RCC 7860 (cell line): Measurements from ENCODE around the gene EXOSC6.
"Not testable (repeated sequence)": the region's sequence is repeated elsewhere in the genome, so short reads cannot be mapped to it uniquely, and the experiment has no call there.

ENCODE experiments used
- DNase-seq: peaks from one replicate; pipeline ENCODE4 v3.0.0-alpha.2; 2015; ENCODE audit warnings: low spot score
- FAIRE-seq: peaks from 2 replicates; lab custom pipeline; 2012; peaks lifted over from hg19 to GRCh38; lab: Jason Lieb, UNC

Gene EXOSC6

DNA sequence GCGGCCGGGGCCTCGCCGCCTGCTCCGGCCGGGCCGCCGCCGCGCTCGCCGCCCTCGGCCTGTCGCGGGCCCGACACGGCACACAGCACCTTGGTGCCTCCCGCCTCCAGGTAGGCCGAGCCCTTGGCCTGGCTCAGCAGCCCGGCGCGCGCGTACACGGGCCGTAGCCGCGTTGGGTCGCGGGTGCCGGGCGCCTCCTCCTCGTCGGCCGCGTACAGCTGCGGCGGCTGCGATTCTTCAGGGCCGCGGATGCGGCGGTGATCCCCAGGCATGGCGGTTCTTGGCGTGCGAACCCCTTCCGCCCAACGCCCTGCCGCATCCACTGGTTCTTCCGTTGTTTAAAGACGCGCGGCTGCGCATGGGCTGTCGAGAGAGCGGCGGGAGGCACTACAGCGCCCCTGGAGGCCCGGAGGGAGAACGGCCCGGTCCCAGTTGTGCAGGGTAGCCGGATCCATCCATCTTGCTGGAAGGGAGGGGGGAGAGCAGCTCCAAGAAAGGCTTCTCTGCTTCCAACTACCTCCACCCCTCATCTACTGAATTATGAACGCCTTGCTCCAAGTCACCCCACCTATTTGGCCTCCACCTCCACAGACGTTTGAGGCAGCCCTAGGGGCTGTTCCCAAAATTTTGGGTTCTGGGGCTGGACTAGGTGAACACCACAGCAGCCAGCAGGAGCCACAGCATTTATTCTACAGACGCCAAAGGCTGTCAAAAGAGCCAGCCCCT is at the start of gene EXOSC6:
Gene EXOSC6 (minus strand): TSS at position 312 of the 726 bp plus-strand sequence. CDS start 40 bp downstream, at position 272.
- DNase-seq: peak; percentile 90
- FAIRE-seq: no peak

DNA sequence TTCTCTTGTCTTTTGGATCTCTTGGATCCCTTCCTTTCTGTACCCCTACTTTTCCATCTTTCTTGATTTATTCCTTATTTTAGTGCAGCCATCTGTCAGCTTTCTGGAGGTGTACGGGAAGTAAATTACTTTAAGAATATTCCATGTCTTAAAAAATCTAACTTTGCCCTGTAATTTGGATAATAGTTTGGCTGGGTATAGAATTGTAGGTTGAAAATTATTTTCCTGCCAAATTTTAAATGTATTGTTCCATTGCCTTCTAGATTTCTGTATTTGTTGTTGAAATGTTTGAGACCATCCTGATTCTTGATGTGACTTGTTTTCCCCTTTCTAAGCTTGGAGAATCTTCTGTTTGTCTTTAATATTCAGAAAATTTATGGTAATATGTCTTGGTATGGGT is 49.4 kb upstream of the EXOSC6 start:
- FAIRE-seq (no peak), DNase-seq (no peak)

DNA sequence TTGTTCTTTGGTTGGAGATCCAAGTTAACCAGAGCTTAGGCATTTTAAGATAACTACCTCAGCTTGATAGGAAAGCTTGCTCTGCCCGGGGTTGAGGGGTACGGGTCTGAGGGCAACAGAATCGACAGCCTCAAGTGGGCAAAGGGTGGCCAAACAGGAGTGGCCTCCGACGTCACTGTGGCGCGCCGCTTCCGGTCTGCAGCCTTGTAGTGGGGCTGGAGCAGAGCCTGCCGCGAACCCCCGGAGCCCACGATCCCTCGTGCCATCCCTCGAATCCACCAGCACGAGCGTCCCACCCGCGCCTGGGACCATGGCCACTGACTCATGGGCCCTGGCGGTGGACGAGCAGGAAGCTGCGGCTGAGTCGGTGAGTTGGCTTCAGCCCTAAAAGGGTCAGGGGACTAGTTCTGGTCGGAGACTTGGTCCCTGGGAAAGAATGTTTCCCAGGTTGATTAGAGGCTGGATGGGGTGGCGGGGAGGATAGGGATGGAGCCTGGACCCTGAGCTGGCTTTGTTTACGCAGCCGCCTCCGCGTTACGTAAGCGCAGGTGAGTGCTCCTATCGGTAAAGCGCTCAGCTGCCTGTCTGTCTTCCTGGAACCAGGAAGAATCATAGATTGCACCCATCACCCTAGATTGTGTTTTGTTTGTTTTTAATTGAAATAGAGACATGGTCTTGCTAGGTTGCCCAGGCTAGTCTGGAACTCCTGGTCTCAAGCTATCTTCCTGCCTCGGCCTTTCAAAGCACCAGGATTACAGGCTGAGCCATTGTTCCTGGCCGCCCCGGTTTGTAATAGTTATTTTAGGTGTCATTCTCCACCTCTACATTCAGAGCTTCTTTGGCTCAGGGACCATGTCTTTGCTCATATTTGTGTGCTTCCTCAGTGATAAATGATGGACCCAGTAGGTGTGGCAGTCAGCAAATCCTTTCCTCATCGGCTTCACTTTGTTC is 47.5 kb upstream of the EXOSC6 start, which contains the start of gene DDX19B:
Gene DDX19B (plus strand): TSS at position 199 of the 951 bp plus-strand sequence. CDS start 112 bp downstream, at position 311.
- FAIRE-seq (no peak), DNase-seq (peak; percentile 37)

DNA sequence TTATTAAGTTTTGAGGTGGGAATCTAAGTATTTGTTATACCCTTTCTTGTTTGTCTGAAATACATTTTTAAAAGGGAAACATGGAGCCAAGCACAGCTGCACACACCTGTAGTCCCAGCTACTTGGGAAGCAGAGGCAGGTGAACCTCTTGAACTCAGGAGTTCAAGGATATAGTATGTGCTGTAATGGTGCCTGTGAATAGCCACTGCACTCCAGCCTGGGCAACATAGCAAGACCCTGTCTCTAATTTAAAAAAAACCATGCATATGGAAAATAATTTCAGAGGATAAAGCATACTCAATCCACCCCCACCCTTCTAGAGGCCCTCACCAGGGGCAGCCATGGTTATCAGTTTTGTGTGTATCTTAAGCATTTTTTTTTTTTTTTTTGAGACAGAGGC is 43.9 kb upstream of the EXOSC6 start:
- no peak for FAIRE-seq
- DNase-seq: no peak

DNA sequence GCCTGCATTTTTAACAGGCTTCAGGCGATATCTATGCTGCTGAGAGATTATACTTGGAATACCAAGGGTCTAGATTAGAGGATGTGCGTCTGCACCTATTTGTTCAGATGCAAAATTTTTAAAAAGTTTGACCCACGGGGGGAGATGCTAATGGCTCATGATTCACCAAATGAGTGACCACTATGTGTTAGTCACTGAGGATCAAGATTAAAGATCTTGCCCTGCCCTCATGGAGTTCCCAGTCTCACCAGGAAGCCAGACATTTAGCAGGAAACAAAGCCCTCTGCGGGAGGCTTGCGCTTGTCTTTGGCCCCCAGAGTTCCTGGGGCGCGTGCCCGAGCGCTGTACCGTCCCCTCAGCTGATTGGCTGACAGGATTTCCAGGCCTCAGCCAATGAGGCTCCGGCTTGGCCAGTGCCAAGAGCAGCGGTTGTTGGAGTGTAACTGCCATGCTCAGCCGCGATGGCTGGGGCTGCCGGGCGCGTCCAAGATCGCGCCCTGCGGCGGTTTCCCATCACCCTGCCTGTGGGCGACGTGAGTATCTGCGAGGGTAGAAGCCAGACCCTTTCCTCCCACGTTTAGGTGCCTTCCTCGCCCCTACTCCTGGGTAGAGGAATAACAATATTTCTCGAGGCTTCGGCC is 42.8 kb upstream of the EXOSC6 start:
- FAIRE-seq (no peak), DNase-seq (no peak)

DNA sequence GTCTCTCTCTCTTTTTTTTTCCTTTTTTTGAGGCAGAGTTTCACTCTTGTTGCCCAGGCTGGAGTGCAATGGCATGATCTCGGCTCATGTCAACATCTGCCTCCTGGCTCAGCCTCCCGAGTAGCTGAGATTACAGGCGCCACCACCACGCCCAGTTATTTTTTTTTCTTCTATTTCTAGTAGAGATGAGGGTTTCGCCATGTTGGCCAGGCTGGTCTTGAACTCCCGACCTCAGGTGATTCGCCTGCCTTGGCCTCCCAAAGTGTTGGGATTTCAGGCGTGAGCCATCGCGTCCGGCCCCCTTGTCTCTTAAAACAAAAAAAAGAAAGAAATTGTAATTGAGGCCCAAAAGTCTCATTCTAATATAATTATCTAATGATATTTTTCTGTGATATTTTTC is 40.4 kb upstream of the EXOSC6 start:
- DNase-seq, FAIRE-seq: not testable (repeated sequence)

DNA sequence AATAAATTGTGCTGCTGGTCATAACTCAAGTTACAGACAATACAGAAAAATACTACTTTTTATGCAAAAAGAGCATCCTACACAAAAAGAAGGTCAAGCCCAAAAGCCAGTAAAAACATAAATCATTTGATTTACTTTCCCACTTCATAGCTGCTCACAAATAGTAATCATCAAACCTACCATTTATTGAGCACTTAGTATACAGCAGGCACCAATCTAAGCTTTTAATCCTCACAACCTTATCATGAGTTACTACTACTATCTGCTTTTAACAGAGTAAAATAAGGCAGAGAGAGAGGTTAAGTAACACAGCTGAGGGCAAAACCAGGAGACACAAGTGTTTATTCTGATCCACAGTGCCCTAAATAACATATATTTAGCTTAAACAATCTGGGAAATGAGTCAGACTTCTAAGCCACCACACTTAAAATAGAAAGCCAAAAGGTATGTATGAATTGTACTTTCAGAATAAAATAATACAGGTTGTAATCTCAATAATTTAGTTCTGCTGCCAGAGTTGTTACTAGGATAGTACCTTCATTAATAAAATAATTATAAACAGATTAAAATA is 39.3 kb upstream of the EXOSC6 start:
- DNase-seq (no peak), FAIRE-seq (no peak)

DNA sequence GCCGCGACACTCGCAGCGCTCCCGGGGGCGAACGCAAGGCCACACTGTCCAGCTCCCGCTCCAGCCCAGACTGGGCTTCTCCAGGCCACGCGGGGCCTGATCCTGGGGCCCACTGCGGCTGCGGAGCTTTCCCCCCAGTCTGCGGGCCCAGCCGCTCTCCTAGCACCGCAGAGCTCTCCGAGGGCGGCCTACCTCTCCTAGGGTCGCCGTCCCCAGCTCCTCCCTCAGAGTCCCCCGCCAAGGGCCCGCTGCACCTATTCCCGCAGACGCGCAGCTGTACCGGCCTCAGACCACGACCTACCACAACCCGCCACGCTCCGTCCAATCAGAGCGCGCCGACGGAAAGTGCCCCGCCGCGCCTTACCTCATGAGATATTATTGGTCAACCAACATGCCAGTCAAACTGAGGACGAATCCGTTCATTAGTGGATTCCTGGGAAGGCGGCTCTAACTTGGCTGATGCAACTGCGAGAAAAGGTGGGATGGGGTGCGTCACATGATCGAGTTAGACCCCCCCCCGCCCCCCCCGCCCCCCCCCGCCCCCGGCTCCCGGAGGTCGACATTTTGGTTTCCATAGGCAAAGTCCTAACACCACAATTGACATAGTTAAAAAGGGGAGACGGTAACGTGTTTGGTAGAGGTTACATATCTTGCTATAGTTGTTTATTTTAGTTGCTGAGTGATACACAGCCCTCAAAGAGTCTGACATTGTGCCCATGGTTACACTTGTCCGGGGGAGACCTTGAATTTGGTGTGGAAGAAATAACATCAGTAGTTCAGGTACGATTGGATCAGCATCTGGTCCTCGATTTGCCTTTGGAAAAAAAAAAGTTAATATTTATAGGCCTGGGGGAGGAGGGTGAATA is 37.7 kb upstream of the EXOSC6 start, which contains the start of gene AARS1:
Gene AARS1 (minus strand): TSS at position 278 of the 866 bp plus-strand sequence. CDS start 6,743 bp downstream, outside the sequence.
- FAIRE-seq (peak; percentile 62), DNase-seq (peak; percentile 98)

DNA sequence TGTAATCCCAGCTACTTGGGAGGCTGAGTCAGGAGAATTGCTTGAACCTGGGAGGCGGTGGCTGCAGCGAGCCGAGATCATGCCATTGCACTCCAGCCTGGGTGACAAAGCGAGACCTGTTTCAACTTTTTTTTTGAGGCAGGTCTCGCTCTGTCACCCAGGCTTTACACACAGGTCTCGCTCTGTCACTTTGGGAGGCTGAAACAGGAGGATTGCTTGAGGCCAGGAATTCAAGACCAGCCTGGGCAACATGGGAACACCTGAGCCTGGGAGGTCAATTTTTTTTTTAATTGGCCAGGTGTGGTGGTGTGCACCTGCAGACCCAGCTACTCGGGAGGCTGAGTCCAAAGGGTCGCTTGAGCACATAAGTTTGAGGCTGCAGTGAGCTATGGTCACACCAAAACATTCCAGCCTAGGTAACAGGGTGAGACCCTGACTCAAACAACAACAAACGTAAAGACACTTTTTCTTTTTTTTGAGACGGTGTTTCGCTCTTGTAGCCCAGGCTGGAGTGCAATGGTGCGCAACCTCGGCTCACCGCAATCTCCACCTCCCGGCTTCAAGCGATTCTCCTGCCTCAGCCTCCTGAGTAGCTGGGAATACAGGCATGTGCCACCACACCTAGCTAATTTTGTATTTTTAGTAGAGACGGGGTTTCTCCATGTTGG is 35.7 kb upstream of the EXOSC6 start:
- not testable (repeated sequence) for DNase-seq, FAIRE-seq

DNA sequence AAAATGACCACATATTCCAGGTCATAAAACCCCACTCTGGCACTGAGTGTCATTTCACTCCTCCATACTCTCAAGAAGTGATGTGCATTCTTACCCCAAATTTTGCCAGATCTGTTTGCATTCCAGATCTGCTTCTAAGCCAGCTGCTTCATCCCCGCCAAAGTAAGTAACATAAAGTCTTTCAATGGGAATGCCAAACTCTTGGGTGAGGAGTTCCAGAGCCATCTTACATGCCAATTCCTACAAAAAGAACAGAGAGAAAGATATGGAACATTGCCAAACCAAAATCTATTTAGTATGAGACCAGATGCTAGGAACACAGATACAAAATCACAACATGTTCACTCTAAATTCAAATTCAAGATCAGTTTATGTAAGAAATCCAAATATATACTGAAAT is 24.7 kb upstream of the EXOSC6 start:
- DNase-seq (no peak), FAIRE-seq (no peak)

DNA sequence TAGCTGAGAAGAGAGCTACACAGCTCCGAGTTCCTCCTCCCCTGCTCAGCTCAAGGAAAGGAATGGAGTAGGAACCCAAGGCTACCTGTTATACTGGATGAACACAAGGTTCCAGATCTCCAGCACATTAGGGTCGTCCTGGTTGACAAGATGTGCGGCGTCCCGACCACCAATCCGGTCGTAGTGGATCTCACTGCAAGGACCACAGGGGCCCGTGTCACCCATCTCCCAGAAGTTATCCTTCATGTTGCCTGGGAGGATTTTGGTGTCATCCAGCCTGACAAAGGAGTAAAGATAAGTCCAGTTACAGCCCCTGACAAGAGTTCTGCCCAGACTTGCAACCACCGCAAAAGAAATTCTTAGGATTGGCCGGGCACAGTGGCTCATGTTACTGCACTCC is 20.0 kb upstream of the EXOSC6 start:
- DNase-seq: no peak
- FAIRE-seq: no peak

DNA sequence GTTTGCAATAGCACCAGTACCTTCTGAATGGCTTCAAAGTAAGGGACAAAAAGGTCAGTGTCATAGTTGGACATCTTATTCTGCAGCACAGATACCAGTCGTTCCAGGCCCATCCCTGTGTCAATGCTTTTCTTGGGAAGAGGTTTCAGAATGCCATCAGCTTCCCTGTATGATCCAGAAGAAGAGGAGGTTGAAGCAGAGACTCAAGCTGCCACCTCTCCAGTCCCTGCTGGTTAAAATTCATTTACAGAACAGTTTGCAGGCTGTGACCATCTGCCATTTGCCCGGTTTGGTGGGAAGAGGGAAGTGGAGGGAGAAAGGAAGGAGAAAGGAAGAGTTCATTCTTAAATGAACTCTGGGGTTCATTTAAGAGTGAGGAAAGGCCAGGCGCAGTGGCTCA is 18.4 kb upstream of the EXOSC6 start:
- DNase-seq: no peak
- FAIRE-seq: no peak

DNA sequence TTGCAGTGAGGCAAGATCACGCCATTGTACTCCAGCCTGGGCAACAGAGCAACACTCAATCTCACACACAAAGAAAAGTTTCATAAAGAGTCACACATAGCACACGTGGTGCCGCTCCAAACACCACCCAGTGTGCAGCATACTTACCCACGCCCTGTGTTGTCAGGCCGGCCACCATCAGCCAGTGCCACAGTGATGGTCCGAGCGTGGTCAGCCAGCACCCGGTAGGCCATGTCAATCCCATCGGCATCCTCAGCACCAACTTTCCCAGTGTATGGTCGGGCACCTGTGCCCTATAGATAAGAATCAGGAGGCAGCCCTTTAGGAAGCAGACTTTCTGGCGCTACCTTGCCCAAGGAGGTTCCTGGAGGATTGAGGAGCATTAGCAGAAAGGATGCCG is 17.7 kb upstream of the EXOSC6 start:
- FAIRE-seq (no peak), DNase-seq (no peak)

DNA sequence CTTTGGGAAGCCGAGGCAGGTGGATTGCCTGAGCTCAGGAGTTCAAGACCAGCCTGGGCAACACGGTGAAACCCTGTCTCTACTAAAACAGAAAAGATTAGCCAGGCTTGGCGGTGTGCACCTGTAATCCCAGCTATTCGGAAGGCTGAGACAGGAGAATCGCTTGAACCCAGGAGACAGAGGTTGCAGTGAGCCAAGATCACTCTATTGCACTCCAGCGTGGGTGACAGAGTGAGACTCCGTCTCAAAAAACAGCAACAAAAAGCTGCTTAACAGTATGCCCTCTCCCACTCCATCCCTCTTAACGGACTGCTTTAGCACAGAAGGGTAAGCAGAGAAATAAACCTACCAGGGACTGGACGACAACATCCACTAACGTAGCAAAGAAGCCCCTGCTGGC is 16.2 kb upstream of the EXOSC6 start:
- DNase-seq, FAIRE-seq: not testable (repeated sequence)

DNA sequence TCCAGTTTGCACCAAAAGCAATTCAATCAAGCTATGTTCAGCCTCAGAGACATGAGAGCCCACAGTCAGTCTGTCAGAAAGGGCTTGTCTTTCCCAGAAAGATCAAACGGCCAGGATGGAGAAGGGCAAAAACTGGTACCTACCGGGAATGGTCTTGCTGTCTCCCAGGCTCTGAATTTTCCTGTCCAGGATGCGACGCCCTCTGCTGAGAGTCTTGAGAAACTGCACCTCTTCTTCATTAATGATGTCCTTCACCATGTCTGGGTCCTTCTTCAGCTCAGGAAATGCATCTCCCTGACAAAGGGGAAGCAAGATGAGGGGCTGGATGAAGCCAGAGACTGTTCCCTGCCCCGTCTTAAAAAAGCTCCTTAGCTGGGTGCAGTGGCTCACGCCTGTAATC is 15.8 kb upstream of the EXOSC6 start:
- DNase-seq (peak; percentile 24), FAIRE-seq (no peak)

DNA sequence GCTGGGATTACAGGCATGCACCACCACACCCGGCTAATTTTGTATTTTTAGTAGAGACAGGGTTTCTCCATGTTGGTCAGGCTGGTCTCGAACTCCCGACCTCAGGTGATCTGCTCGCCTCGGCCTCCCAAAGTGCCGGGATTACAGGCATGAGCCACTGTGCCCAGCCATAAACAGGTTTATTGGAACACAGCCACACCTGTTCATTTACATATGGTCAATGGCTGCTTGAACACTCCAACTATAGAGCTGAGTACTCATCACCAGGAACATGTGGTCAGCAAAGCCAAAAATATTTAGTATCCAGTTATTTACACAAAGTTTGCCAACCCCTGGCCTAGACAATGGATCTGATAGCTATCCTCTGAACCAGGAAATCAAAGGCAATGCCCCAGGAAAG is 8.2 kb upstream of the EXOSC6 start:
- DNase-seq, FAIRE-seq: not testable (repeated sequence)

DNA sequence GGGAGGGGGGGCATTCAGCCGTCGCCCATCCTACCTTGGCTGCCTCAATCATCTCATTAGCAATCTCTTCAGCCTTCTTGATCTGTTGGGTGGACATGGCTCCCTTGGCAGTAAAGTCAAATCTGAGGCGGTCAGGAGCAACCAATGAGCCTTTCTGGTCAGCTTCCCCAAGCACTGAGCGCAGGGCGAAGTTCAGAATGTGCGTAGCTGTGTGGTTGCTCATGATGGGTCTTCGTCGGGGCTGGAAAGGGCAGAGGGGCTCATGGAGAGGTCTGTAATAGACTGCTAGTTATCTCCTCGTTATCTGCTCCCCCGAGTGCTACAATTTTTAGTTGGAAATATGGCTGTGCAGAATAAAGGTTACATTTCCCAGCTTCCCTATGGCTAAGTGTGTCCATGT is 7.2 kb upstream of the EXOSC6 start:
- DNase-seq (no peak), FAIRE-seq (no peak)

DNA sequence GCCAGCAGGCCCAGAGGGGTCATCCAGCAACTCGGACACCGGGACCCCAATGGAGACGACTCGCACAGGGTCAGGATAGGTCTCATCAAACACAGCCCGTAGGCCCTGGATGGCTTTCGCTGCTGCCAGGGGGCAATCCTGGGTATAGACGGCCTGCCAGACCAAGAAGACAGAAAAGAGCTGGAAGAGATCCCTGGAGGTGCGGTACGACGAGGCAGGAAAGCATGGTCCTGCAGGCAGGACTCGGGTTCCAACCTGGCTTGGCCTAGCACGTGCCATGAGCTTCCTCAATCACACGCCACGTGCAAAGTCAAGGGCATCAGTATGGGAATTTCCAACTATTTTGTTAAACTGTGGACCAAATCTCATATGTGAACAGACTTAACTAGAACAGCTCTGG is 6.3 kb upstream of the EXOSC6 start:
- FAIRE-seq (no peak), DNase-seq (no peak)

DNA sequence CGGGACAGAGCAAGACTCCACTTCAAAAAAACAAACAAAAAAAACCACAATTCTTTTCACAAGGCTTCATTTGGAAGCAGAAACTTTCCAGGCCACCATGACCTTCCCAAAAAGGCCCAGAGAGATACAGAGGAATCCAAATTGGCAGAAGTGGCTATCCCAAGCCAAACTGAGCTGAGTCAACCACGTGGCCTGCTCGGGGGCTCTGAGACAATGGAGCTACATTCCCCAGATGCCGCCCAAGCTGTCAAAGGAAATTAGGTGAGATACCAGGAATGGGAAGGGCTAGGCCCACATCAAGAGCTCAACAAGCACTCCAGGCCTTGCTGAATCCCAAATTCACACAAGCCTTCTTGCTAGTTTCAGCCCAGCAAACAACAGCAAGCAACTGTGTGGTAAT is 5.7 kb upstream of the EXOSC6 start:
- FAIRE-seq: no peak
- no peak for DNase-seq
